ENCODE results near the gene PHACTR1.

- no peak for TF ChIP-seq CTCF (IDR thresholded peaks at IDR 0.05)
- TF ChIP-seq POLR2A (IDR thresholded peaks at IDR 0.05): no peak
Observed at GRCh38 chr6:13251242-13251641, 534.7 kb downstream of the PHACTR1 start.

Data from stomach (tissue), 4 donors.